Activated T-cell treated with anti-CD3 and anti-CD28 coated beads for 24 hours (primary cell): ENCODE data around the gene NOS3.

Experiments
- DNase-seq: peaks from one replicate; pipeline ENCODE4 v3.0.0-alpha.2; 2020; ENCODE audit warnings: low read depth

NOS3 gene

DNA sequence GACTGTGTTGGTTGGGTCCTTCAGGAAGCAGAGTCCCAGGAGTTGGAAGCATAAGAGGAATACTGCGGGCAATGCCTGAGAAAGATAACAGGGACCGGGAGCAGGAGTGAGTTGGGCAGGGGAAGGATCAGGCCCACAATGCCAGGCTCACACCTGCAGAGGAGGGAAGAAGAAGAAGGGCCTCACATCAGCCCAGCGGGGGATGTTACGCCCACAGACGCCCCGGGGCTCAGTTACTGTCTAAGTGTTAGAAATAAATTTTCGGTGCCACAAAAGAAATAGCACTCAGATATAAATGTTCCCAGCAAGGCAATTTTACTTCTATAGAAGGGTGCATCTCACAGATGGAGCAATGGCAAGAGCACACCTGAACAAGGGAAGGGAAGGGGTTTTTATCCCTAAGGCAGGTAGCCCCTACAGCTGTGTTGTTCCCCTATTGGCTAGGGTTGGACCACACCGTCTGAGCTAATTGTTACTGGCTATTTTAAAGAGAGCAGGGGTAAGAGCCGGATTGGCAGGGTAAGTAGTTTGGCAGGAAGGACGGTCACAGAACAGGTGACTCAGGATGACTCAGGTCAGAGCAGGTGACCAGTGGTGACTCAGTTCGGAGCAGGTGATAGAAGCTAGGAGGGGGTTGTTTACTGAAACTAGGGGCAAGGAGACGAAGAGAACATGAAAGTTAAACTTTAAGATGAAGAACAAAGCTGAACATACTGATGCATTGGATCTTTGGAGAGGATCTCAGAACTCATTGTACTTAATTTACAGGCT is at the start of gene NOS3:
NOS3 (plus strand) TSS at position 602 of the 771 bp plus-strand sequence. CDS start 2,787 bp downstream, outside the sequence.
- DNase-seq: no peak

DNA sequence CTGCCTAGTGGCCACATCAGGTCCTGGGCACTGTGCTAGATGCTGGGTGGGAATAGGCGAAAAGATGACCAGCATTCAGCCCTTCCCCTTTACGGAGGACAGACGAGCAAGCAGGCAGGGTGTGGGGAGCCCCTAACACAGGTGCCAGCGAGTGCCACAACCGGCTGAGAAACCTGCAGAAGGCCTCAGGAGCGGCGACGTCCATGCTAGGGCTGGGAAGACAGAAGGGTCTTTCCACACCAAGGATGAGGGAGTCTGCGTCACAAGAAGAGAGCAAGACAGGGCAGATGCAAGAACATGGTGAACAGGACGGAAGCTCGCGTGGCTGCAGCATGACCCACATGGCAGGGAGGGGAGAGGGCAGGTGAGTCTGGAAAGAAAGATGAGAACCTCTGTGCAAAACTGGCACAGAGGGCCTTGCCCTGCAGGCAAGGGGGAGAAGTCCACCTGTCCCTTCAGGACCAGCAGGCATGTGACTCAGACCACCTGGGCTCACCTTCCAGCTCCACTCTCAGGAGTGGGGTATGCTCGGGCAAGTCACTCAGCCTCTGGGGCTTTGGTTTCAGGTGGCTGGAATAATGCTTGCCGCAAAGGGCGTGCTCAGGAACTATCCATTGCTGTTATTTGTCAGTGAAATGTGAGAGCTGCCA is 49.3 kb upstream of the NOS3 start:
- no peak for DNase-seq

DNA sequence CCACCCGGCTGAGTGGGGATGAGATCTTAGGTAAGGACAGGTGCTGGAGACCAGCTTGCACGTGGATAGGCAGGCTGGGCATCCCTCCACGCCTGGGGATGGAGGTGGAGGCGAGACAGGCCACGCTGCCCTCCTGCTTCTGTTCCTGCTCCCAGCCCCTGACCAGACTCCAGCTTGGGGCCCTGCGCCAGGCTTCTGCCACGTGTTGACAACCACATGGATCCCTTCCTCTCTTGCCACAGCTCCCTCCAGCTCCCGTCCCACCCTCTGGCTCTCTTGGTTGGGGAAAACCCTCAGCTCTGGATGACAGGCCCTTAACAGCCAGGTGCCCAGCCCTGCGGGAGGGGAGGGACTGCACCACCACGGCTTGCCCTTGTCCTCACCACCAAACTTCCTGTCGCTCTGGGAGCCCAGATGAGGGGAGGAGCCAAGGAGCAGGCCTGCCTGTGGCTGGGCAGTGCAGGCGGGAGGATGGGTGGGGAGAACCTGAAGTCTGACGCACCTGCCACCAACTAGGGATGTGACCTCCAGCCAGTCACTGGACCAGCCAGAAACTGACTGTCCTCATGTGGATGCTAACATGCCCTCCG is 48.7 kb upstream of the NOS3 start:
- DNase-seq: peak; percentile 23

DNA sequence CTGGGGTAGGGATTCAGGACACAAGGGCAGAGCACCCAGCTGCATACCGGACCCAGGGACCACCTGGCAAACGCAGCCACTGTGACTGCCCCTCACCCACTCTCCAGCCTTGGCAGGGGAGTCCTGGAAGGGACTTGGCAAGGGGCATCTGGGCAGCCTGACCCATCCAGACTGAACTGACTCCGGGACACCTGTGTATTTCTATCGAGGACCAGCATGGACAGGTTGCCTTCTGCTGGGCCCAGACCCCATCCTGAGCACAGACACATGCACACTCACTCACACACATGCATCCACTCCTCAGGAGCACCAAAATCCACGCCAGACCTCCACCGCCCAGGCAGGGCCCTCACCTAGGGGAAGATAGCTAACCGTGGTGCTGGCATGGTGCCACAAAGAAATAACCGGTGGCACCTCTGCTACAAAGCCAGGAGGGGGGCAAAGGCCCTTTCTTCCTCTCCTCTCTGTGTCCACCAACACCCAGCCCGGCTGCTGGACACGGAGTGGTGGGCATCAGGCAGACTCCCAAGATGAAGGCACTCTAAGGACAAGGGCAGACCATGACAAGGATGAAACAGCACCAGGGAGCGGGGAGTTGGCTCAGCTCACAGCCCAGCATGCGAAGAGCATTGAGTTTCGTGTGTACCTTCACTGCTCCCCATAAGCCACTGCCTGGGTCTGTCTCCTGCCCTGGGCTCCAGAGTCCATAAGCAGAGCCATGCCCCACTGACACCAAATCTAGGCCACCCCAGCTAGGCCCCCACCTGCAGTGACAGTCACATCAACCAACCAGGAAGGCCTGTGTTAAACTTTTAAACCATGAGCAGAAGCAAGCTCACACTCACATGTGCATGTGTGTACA is 48.0 kb upstream of the NOS3 start:
- no peak for DNase-seq

DNA sequence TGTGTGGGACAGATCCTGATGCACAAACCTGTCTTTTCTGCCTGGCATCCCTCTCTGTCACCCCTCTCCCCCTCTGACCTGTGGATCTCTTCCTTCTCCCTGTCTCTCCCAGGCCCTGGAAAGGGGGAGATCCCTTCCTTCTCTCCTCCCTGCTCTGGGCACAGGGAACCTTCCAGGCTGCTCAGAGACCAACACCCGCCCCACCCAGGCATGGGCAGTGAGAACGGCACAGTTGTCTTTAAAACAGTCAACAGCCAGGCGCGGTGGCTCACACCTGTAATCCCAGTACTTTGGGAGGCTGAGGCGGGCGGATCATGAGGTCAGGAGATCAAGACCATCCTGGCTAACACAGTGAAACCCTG is 47.4 kb upstream of the NOS3 start:
- DNase-seq: no peak

DNA sequence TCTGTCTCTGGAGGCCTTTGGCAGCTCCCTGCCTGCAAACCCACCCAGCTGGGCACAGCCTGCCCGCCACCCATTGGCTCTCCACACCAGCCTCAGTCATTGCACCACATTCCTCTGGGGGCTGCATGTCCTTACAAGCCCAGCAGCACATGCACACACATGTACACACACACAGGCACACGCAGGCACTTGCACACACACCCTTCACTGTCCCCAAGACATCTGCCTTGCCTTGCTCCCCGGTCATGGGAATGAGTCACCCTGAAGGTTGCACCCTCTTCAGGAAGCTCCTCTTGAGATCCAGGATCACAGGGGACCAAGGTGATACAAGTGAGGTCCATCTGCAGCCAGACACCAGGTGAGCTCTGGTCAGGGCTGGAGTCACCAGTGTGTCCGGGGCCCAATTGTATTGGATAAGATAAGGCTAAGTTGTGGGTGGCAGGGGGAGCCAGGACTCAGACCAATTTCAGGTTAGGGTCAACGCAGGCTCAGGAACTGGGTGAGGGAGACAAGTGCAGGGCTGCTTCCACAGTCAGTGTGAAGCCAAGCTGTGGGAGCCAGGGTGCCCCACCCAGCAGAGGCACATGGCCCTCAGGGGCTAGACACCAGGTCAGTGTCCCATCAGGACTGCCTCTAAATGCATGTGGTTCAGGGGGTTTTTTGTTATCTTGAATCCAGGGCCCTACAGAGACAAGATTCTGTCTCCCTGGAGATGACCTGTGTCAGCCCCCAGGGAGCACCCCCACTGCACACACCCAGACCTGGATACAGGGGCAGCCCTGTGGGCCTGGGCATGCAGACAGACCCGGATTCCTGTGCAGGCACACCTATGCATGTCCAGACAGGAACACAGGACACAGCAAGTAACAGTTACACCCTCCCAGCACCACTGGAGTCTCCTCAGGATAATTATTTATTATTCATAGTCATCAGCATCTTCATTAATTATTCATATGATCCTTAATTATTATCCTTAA is 46.5 kb upstream of the NOS3 start:
- no peak for DNase-seq

DNA sequence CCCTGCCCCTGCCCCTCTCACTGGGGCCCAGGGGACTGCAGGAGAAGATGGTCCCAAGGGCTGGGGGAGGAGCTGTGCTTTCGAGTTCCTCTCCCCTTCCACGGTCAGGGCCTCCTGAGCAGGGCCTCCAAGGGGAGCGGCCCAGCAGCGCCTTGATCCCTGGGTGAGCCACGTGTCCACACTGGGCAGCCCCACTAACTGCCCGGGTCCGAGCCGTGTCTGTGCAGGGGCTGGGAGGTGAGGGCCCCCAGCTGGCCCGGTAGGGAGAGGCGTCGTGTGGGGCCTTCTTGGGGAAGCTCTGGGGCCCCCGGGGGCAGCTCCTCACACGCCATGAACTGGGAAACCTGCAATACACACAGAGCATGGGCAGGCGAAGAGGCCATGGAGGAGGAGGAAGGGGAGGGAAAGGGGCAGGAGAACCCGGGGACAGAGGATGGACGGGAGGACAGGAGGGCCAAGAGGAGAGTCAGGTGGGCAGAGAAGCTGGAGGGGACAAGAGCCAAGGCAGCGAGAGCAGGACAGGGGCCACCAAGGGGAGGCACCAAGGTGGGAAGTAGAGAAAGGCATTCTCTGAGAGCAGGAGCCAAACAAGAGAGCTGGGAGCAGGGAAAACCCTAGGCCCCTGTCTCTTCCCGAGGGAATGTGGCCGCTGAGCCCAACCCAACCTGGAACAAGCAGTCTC is 45.5 kb upstream of the NOS3 start:
- no peak for DNase-seq

DNA sequence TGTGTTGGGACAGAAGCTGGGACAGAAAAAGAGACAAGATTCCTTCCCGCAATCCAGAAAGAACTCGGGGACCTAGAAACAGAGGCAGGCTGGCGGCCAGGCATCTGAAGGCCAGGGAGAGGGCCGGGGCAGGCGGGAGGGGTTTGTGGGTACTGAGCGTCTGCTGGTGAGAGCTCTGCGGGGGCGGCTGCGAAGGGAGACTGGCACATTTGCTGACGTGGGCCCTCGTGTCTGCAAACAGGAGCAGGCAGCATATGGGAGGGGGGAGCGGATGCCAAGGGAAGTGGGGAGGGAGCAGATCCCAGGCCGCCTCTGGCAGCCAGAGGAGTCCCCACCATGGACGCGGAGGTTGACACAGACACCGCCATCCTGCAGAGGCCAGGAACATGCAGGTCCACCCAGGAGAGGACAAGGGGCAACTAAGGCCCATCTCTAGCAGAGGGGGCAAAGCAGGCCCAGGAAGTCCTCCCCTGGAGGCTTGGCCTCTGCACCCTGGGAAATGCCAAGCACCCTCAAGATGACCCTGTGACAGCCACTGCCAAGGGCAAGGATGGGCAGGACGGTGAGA is 44.9 kb upstream of the NOS3 start:
- DNase-seq: no peak

DNA sequence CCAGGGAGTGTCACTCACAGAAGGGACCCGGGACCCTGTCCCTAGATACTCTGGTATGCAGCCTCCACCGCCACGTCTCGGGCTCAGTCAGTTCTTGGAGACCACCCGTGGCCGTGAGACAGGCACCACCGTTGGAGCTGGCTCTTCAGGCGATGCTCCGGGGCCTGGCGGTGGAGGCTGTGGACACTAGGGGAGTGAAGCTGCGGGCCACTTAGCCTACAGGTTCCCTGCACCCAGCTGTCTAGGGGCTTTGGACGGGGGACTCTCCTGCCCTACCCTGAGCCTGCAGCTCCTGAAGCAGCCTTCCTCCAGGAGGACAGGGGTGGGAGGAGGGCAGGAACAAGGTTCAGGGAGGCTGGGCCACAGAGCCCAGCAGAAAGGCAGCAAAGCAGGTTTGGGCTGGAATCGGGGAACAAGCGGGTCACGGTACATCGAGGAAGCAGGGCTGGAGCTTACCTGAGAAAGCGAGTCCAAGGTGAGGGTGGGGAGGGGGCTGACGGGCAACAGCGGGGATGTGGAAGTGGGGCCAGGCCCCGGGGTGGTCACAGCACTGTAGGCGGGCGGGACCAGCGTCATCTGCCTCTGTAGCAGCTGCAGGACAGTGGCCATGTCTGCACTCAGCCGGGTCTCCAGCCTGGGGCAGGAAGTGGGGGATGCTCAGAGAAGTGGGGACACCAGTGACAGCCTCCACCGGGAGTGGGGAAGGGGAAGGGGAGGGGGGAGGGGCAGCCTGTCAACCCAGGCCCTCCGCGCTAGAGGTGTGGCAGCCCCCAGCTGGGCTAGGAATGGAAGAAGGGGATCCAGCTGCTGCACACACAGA is 44.2 kb upstream of the NOS3 start:
- DNase-seq: no peak

DNA sequence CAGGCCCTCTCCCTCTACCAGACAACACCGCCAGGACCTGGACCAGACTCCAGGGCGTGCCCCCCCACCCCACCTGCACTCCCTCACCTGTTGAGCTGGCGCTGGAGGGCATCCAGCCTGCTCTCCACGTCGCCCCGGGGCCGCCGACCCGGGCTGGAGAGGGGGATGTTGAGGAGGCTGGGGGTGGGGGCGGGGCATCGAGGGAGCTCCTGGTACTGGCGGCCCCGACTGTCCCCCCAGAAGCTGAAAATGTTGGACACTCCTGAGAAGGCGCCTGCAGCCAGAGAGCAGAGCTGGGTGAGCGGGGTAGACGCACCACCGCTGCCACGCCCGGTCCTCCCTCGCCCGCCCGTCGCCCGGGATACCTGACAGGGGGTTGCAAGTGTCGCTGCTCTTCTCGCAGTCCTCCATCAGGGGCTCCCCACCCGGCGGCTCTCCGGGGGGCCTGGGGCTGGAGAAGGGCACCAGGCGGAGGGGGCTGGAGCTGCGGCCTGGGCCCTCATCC is 43.5 kb upstream of the NOS3 start:
- no peak for DNase-seq

DNA sequence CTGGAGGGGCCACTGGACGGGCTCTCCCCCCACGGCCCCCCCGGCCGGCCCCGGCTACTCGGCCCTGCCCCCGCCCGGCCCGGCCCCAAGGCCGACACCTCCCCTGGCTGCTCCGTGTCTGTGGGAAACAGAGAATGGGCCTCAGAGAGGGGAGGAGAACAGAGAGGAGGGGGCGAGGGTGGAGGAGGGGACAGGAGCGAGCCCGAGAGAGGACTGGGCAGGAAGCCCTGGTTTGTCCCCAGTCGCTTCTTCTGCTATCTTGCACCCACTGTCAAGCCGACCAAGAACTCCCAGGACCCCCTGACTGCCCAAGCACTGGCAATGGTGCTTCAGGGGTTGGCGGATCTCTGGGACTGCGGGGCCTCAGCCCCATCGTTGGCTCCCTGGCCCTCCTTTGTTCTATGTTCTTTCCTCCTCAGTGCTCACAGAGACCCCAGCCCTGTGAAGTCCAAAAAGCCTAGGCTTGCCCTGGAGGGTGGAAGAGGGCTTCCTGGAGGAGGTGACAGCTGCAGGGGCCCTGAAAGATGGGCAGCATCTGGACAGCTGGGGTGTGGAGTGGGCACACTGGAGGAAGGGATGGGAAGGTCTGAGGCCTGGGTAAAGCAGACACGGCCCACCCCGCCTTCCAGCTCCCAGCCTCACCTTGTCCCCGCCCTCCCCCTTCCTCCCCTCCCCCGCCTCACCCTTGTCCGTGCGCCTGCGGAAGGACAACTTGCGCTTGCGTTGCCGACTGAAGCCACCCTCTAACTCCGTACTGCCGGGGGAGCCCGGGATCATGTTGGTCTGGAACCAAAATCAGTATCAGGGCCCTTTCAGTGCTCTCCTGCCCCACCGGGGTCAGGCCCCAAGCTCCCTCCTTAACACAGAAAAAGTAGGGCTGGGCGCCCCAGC is 42.8 kb upstream of the NOS3 start:
- no peak for DNase-seq

DNA sequence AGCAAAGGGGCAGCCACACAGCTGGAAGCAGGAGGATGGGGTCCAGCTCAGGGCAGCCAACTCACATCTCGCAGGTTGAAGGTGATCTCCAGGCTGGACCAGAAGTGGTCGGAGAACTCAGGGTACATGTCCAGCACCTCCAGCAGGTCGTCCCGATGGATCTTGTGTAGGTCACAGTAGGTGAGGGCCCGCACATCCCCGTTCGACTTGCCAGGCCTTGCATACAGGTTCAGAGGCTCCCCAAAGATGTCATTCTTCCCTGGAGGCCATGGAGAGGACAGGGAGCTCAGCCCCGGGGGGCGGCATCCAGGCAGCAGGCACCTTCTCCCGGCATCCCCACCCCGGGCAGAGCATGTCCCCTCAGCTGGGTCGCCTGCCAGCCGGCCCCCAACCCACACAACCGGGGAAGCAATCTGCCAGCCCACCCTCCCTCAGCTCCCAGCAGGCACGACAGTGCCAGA is 42.0 kb upstream of the NOS3 start:
- no peak for DNase-seq

DNA sequence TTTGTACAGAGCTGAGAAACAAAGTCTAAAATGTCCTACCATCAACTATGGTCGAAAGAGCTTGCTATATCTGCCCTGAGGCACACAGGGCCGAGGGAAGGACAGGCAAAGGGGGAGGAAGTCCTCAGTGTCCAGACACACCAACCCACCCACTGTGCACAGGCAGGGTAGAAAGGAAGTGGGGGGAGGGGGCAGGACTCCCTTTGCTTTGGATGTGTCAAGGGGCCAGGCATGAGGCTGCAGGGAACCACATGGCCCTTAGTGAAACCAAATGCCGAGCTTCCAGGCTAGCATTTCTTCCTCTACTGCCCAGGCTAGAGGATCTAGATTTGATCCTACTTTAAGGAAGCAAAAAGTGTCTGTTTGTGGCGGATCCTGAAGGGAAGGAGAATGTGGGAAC is 41.3 kb upstream of the NOS3 start:
- DNase-seq: no peak

DNA sequence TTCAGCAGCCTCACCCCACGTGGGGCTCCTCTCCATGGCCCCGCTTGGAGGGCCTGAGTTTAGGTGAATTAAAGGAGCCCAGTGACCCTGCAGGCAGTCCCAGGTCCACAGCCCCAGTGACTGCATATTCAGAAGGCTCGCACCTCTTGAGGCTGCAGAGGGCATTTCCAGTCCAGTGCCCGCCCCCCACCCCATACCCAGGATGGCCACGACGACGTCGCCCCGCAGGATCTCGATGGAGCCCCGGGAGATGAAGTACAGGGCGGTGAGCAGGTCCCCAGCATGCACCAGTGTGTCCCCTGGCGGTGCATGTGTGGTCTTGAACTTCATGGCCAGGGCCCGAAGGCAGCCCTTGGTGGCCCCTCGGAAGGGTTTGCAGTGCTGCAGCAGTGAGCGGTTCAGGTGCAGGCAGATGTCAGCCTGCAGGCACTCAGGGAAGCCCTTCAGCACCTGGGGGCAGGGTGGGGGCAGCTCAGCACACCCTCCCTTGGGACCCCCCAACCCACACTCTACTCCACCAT is 40.8 kb upstream of the NOS3 start:
- no peak for DNase-seq

DNA sequence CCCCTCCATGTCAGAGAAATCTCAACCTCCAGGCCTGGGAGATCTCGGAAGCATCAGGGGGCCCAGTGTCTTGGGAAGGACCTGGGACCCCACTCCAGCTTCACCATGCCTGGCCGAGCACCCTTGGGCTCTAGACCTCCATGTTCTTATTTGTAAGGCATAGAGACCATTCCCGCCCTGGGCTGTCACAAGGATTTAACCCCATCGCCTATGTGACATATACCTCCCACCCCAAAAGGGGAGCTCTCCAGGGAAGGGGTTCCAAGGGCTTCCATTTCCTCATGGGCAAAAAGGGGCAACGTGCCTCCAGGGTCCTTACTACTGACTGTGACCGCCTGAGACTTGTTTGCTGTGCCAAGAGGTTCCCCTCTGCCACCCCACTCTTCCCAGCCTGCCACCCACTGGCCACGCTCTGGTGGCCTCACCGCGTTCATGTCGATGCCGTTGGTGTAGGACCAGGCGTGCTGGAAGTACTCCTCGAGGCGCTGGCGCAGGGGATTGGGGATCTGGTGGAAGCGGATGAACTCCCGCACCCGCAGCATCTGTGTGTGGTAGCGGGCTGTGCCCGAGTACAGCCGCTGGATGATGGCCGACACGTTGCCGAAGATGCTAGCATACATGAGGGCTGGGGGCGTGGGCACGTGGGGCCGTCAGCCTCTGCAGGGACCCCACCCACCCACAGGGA is 40.2 kb upstream of the NOS3 start:
- no peak for DNase-seq

DNA sequence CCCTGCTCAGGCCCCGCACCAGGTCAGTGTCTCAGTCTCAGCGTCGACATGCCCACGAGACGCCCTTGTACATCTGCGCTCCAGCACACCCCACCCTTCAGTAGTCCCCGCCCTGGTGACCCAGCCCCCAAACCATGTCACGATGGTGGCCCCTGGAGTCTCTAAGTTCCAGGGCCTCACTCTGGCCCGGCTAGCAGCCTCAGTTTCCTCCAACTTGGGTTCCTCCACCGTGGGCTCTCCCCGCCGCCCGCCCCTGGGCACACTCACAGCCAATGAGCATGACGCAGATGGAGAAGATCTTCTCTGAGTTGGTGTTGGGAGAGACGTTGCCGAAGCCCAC is 39.7 kb upstream of the NOS3 start:
- DNase-seq: no peak

DNA sequence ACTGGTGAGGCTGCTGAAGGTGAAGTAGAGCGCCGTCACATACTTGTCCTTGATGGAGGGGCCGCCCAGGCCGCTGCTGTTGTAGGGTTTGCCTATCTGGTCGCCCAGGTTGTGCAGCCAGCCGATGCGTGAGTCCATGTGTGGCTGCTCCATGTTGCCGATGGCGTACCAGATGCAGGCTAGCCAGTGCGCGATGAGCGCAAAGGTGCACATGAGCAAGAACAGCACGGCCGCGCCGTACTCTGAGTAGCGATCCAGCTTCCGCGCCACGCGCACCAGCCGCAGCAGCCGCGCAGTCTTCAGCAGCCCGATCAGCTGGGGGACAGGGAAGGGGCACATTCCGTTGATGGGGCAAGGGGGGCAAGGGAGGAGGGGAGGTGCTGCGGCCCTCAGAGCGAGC is 39.3 kb upstream of the NOS3 start:
- no peak for DNase-seq
